K562 (cell line): Measurements from ENCODE around the gene SLITRK3.

Source experiments
- CEBPG ChIP-seq, 3 experiments: fragments of 200-800 bp in 1 of 3; sonication (Bioruptor generic) in 1 of 3; sonication (generic) in 1 of 3; formaldehyde crosslinking in 1 of 3; IDR thresholded peaks in 2 of 3; conservative IDR thresholded peaks in 1 of 3; 2 replicates each; pipeline versions ENCODE4 v1.6.1 to v1.8.0; 2016 to 2022; ENCODE audit warnings: missing compliant biosample characterization in 2 of 3, missing genetic modification characterization in 2 of 3, mild to moderate bottlenecking in 1 of 3, missing genetic modification reagents in 1 of 3
- ELF4 ChIP-seq: fragments of 450-650 bp; formaldehyde crosslinking; IDR thresholded peaks from 2 replicates; pipeline ENCODE4 v1.4.0; 2022; ENCODE audit warnings: missing genetic modification characterization
- ETV1 ChIP-seq: fragments of 450-650 bp; conservative IDR thresholded peaks from 2 replicates; pipeline ENCODE4 v1.6.1; 2016; ENCODE audit warnings: missing genetic modification characterization, control low read depth, low read depth, missing compliant biosample characterization
- EZH2 ChIP-seq: IDR thresholded peaks from 2 replicates; pipeline ENCODE4 v1.6.1; 2012; ENCODE audit warnings: low read depth, mild to moderate bottlenecking, inconsistent platforms, low read length, borderline replicate concordance
- KAT2B ChIP-seq: IDR thresholded peaks from one replicate; pipeline ENCODE4 v1.6.1; 2012; ENCODE audit warnings: low read depth, mild to moderate bottlenecking, control low read depth, inconsistent platforms, low read length, moderate library complexity
- TAF1 ChIP-seq: IDR thresholded peaks from 2 replicates; pipeline ENCODE4 v1.6.1; 2011; ENCODE audit warnings: mild to moderate bottlenecking, low read length, moderate library complexity; ENCODE audit not compliant: insufficient read depth, control insufficient read depth, severe bottlenecking; ENCODE audit errors: extremely low read depth
- XRCC4 ChIP-seq: IDR thresholded peaks from one replicate; pipeline ENCODE4 v1.6.1; 2011; ENCODE audit not compliant: insufficient read depth, insufficient read length; ENCODE audit errors: extremely low read depth
- ZNF551 ChIP-seq: fragments of 250-450 bp; sonication (Bioruptor Pico); IDR thresholded peaks from 2 replicates; pipeline ENCODE4 v1.5.0; 2021; ENCODE audit warnings: mild to moderate bottlenecking, moderate library complexity
- TF ChIP-seq, protein P1 (sequence below): sonication (generic); formaldehyde crosslinking; IDR thresholded peaks from 2 replicates; pipeline ENCODE4 v1.5.0; 2020; ENCODE audit warnings: missing genetic modification reagents
- TF ChIP-seq, protein P2 (sequence below), 3 experiments: IDR thresholded peaks in 2 of 3; conservative IDR thresholded peaks in 1 of 3; 2 replicates each; pipeline ENCODE4 v1.5.1; 2011 to 2012; ENCODE audit warnings: low read length in 3 of 3, mild to moderate bottlenecking in 3 of 3, control low read depth in 2 of 3, improper control_type of control experiment in 1 of 3, inconsistent platforms in 1 of 3, low read depth in 1 of 3, mixed read lengths in 1 of 3, moderate library complexity in 1 of 3; ENCODE audit not compliant: insufficient read depth in 2 of 3
- TF ChIP-seq, protein P3 (sequence below): sonication (generic); formaldehyde crosslinking; IDR thresholded peaks from 2 replicates; pipeline ENCODE4 v1.8.1; 2023; ENCODE audit warnings: mild to moderate bottlenecking, missing genetic modification reagents
- TF ChIP-seq, protein P4 (sequence below): sonication (generic); formaldehyde crosslinking; IDR thresholded peaks from 2 replicates; pipeline ENCODE4 v1.8.0; 2023; ENCODE audit warnings: missing genetic modification reagents, mild to moderate bottlenecking, borderline replicate concordance

DNA sequence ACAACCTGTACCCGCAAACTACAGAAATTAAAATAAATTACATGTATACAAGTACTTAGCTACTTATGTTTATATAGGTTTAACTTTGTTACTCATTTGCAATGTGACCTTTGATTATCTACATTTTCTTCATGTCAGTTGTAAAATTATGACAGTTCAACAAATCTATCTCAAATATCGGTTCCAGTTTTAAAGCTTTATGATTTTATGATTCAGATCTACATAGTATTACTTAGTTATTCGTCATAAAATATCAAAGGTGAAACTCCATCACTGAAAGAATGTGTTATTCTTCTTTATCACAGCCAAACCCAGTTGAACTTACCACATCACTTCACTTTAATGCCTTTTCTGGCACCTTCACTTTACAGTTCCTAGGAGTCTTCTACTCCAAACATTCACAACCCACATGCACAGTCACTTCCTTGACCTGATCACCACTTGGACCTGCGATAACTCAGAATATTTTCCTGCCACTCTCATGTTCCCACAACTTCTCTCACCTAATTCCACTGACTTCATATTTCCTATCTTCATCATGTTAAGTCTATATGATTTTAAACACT lies 47.2 kb downstream of the SLITRK3 start:
- TF ChIP-seq, protein P1, sequence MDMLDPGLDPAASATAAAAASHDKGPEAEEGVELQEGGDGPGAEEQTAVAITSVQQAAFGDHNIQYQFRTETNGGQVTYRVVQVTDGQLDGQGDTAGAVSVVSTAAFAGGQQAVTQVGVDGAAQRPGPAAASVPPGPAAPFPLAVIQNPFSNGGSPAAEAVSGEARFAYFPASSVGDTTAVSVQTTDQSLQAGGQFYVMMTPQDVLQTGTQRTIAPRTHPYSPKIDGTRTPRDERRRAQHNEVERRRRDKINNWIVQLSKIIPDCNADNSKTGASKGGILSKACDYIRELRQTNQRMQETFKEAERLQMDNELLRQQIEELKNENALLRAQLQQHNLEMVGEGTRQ, result no peak
- no peak for TF ChIP-seq ELF4 (CRISPR knock-in tag)
- TF ChIP-seq ETV1 (tag), result no peak
- TF ChIP-seq KAT2B, result no peak
- TF ChIP-seq, protein P2, sequence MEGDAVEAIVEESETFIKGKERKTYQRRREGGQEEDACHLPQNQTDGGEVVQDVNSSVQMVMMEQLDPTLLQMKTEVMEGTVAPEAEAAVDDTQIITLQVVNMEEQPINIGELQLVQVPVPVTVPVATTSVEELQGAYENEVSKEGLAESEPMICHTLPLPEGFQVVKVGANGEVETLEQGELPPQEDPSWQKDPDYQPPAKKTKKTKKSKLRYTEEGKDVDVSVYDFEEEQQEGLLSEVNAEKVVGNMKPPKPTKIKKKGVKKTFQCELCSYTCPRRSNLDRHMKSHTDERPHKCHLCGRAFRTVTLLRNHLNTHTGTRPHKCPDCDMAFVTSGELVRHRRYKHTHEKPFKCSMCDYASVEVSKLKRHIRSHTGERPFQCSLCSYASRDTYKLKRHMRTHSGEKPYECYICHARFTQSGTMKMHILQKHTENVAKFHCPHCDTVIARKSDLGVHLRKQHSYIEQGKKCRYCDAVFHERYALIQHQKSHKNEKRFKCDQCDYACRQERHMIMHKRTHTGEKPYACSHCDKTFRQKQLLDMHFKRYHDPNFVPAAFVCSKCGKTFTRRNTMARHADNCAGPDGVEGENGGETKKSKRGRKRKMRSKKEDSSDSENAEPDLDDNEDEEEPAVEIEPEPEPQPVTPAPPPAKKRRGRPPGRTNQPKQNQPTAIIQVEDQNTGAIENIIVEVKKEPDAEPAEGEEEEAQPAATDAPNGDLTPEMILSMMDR (IDR thresholded peaks at IDR 0.05 in 2 of 3, conservative IDR thresholded peaks at IDR 0.05 in 1 of 3; ENCODE audit: insufficient read depth in 2 of 3, low read depth in 1 of 3, low read length in 3 of 3), result no peak
- no peak for TF ChIP-seq TAF1
- TF ChIP-seq ZNF551 (CRISPR knock-in tag), result no peak
- TF ChIP-seq, protein P3, sequence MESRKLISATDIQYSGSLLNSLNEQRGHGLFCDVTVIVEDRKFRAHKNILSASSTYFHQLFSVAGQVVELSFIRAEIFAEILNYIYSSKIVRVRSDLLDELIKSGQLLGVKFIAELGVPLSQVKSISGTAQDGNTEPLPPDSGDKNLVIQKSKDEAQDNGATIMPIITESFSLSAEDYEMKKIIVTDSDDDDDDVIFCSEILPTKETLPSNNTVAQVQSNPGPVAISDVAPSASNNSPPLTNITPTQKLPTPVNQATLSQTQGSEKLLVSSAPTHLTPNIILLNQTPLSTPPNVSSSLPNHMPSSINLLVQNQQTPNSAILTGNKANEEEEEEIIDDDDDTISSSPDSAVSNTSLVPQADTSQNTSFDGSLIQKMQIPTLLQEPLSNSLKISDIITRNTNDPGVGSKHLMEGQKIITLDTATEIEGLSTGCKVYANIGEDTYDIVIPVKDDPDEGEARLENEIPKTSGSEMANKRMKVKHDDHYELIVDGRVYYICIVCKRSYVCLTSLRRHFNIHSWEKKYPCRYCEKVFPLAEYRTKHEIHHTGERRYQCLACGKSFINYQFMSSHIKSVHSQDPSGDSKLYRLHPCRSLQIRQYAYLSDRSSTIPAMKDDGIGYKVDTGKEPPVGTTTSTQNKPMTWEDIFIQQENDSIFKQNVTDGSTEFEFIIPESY, result no peak
- no peak for TF ChIP-seq CEBPG (CRISPR knock-in tag; IDR thresholded peaks at IDR 0.05)
- no peak for TF ChIP-seq CEBPG (tag; conservative IDR thresholded peaks at IDR 0.05 in 1 of 2, IDR thresholded peaks at IDR 0.05 in 1 of 2)
- TF ChIP-seq, protein P4, sequence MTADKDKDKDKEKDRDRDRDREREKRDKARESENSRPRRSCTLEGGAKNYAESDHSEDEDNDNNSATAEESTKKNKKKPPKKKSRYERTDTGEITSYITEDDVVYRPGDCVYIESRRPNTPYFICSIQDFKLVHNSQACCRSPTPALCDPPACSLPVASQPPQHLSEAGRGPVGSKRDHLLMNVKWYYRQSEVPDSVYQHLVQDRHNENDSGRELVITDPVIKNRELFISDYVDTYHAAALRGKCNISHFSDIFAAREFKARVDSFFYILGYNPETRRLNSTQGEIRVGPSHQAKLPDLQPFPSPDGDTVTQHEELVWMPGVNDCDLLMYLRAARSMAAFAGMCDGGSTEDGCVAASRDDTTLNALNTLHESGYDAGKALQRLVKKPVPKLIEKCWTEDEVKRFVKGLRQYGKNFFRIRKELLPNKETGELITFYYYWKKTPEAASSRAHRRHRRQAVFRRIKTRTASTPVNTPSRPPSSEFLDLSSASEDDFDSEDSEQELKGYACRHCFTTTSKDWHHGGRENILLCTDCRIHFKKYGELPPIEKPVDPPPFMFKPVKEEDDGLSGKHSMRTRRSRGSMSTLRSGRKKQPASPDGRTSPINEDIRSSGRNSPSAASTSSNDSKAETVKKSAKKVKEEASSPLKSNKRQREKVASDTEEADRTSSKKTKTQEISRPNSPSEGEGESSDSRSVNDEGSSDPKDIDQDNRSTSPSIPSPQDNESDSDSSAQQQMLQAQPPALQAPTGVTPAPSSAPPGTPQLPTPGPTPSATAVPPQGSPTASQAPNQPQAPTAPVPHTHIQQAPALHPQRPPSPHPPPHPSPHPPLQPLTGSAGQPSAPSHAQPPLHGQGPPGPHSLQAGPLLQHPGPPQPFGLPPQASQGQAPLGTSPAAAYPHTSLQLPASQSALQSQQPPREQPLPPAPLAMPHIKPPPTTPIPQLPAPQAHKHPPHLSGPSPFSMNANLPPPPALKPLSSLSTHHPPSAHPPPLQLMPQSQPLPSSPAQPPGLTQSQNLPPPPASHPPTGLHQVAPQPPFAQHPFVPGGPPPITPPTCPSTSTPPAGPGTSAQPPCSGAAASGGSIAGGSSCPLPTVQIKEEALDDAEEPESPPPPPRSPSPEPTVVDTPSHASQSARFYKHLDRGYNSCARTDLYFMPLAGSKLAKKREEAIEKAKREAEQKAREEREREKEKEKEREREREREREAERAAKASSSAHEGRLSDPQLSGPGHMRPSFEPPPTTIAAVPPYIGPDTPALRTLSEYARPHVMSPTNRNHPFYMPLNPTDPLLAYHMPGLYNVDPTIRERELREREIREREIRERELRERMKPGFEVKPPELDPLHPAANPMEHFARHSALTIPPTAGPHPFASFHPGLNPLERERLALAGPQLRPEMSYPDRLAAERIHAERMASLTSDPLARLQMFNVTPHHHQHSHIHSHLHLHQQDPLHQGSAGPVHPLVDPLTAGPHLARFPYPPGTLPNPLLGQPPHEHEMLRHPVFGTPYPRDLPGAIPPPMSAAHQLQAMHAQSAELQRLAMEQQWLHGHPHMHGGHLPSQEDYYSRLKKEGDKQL (CRISPR knock-in tag), result no peak
- no peak for TF ChIP-seq EZH2
- no peak for TF ChIP-seq XRCC4
